Osteocyte (in vitro differentiated cells): ENCODE data around the gene MPZL3. TPM values are rescaled to one million over a fixed set of nuclear protein-coding genes. Genes with fewer than 3 reads are reported as not detected.

Experiments
- DNase-seq: peaks from one replicate; pipeline ENCODE4 v3.0.0; 2021; ENCODE audit warnings: mixed read lengths; ENCODE audit not compliant: unreplicated experiment; ENCODE audit errors: extremely low spot score
- H3K27ac Mint-ChIP-seq: one replicate; pipeline ENCODE4 v1.8.0; 2021; ENCODE audit warnings: mild to moderate bottlenecking, mixed read lengths; ENCODE audit not compliant: unreplicated experiment
- H3K27me3 Mint-ChIP-seq: one replicate; pipeline ENCODE4 v1.8.0; 2021; ENCODE audit warnings: mixed read lengths; ENCODE audit not compliant: unreplicated experiment
- H3K36me3 Mint-ChIP-seq: one replicate; pipeline ENCODE4 v1.8.0; 2021; ENCODE audit warnings: mixed read lengths; ENCODE audit not compliant: unreplicated experiment
- H3K4me1 Mint-ChIP-seq: one replicate; pipeline ENCODE4 v1.8.0; 2021; ENCODE audit warnings: mixed read lengths; ENCODE audit not compliant: unreplicated experiment
- H3K4me3 Mint-ChIP-seq: one replicate; pipeline ENCODE4 v1.8.0; 2021; ENCODE audit warnings: mild to moderate bottlenecking, moderate library complexity, mixed read lengths; ENCODE audit not compliant: unreplicated experiment
- H3K9me3 Mint-ChIP-seq: one replicate; pipeline ENCODE4 v1.8.0; 2021; ENCODE audit warnings: mixed read lengths; ENCODE audit not compliant: unreplicated experiment
- CTCF ChIP-seq: fragments of 200-600 bp; sonication (generic); IDR thresholded peaks from 2 replicates; pipeline ENCODE4 v1.5.0; 2021; ENCODE audit warnings: antibody characterized with exemption, mild to moderate bottlenecking, moderate library complexity
- total RNA-seq: library from RNA; stranded (reverse); gene quantifications from 2 replicates; pipeline ENCODE4 v1.2.1, GENCODE V29; 2021

Gene MPZL3
- total RNA-seq, 1 donor from 2014 or later, result 0.40 TPM

DNA sequence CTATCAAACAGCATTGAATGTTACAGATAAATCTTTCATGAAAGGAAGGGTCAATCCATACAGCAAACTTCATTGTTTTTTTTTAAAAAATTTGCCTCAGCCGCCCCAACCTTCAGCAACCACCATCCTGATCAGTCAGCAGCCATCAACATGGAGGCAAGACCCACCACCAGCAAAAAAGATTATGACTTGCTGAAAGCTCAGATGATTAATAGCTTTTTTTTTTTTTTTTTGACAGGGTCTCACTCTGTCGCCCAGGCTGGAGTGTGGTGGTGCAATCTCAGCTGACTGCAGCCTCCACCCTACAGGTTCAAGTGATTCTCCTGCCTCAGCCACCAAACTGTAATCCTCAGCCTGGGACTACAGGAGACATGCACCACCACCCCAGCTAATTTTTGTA lies 34.4 kb upstream of the MPZL3 start:
- Mint-ChIP-seq H3K4me3 (no peak overlapping the region), H3K27ac (no peak overlapping the region), H3K36me3 (peaks cover 2% of the 10 kb centered on the region), H3K27me3 (peaks cover 38% of the 10 kb centered on the region), H3K4me1 (peaks cover 8% of the 10 kb centered on the region), H3K9me3 (peaks cover 3% of the 10 kb centered on the region)
- no peak for DNase-seq
- no peak for TF ChIP-seq CTCF

- H3K36me3 Mint-ChIP-seq, result no peaks in the 10 kb centered on the region
- peak; percentile 17 for DNase-seq
- no peak overlapping the region for H3K27ac Mint-ChIP-seq
- H3K4me1 Mint-ChIP-seq, result no peaks in the 10 kb centered on the region
- H3K4me3 Mint-ChIP-seq, result no peak overlapping the region
- no peak for TF ChIP-seq CTCF
- H3K27me3 Mint-ChIP-seq, result peaks cover 30% of the 10 kb centered on the region
- no peaks in the 10 kb centered on the region for H3K9me3 Mint-ChIP-seq
Measured at GRCh38 chr11:118283756-118284350, 31.7 kb upstream of the MPZL3 start.

DNA sequence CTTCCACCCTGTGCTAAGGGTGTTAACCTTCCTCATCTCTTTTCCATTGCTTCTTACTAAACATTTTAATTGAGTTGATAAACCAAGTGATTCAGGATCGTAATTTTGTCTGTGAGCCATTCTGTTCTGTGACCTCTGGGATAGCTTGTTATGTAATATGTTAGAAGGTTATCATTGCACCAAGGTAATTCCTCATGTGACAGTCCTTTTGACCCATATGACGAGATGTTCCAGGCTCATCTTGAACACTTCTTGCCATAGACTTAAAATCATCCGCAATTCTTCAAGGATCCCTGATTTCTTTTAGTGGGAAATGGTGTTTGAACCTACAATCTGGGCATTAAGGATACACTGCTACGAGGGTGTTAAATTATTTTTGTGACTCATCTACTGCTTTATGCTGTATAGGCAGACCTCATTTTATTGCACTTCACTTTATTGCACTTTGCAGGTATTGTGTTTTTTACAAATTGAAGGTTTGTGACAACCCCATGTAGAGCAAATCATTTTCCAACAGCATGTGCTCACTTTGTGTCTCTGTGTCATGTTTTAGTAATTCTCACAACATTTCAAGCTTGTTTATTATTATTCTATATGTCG lies 31.0 kb upstream of the MPZL3 start:
- Mint-ChIP-seq H3K27me3 (peaks cover 30% of the 10 kb centered on the region), H3K36me3 (no peaks in the 10 kb centered on the region), H3K27ac (no peak overlapping the region), H3K4me3 (no peak overlapping the region), H3K9me3 (no peaks in the 10 kb centered on the region), H3K4me1 (no peaks in the 10 kb centered on the region)
- no peak for TF ChIP-seq CTCF
- DNase-seq, result no peak

- H3K4me3 Mint-ChIP-seq, result no peak overlapping the region
- no peaks in the 10 kb centered on the region for H3K4me1 Mint-ChIP-seq
- peaks cover 30% of the 10 kb centered on the region for H3K27me3 Mint-ChIP-seq
- no peak for TF ChIP-seq CTCF
- H3K27ac Mint-ChIP-seq, result no peak overlapping the region
- H3K36me3 Mint-ChIP-seq, result no peaks in the 10 kb centered on the region
- peak; percentile 32 for DNase-seq
- no peaks in the 10 kb centered on the region for H3K9me3 Mint-ChIP-seq
Measured at GRCh38 chr11:118282606-118283005, 30.4 kb upstream of the MPZL3 start.

- no peak for TF ChIP-seq CTCF
- H3K4me3 Mint-ChIP-seq, result no peak overlapping the region
- no peaks in the 10 kb centered on the region for H3K36me3 Mint-ChIP-seq
- H3K9me3 Mint-ChIP-seq, result no peaks in the 10 kb centered on the region
- no peak overlapping the region for H3K27ac Mint-ChIP-seq
- H3K4me1 Mint-ChIP-seq, result no peaks in the 10 kb centered on the region
- H3K27me3 Mint-ChIP-seq, result peaks cover 26% of the 10 kb centered on the region
- peak; percentile 30 for DNase-seq
Measured at GRCh38 chr11:118281284-118281683, 29.1 kb upstream of the MPZL3 start.
